Activated T-cell treated with anti-CD3 and anti-CD28 coated beads for 1 hour (primary cell): ENCODE measurements around the gene ZRANB2.

Experiments used
- DNase-seq: peaks from one replicate; pipeline ENCODE4 v3.0.0-alpha.2; 2020; ENCODE audit warnings: low read depth

ZRANB2 gene

GRCh38 chr1:71080739-71081696, at the start of gene ZRANB2:
TSS of gene ZRANB2 (minus strand) at chr1:71081035. CDS start at chr1:71080995, 40 bp downstream.
- DNase-seq: peak; percentile 83

DNA sequence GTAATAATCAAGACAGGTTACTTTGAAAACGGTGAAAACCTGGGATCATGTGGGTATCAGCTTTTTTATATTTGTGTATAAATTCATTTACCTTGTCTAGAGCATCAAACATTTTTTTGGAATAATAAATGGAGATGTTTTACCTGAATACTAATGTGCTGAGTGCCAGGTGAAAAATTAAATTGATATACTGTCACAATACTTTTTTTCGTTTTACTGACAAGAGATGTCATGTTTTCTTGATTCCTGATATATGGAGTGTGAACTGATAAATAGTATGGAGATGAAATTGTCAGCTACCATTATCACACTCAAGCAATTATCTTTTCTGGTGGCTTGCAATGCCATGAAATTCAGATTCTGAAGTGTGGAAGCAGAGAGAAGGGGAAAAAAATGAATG, 47.2 kb upstream of the ZRANB2 start:
- no peak for DNase-seq

GRCh38 chr1:71118086-71118485, 37.3 kb upstream of the ZRANB2 start:
- DNase-seq: no peak

DNA sequence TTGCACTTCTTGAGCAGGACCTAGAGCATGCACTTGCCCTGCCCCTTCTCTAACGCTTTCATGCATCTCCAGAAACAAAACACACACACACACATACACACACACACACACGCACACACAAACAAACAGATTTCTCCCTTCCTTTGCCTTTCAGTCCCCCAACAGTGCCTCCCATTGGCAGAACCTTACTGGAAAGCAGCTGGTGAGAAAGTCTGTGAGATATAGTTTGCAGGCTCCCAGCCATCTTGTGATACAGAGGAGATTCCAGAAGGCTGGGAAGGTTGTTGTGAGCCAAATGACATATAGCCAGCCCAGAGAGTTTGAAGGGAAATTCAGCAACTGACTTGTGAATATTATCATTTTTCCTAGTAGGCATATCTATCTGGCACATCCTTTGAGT, 35.9 kb upstream of the ZRANB2 start:
- DNase-seq: no peak

GRCh38 chr1:71106658-71107322, 26.0 kb upstream of the ZRANB2 start:
- no peak for DNase-seq

DNA sequence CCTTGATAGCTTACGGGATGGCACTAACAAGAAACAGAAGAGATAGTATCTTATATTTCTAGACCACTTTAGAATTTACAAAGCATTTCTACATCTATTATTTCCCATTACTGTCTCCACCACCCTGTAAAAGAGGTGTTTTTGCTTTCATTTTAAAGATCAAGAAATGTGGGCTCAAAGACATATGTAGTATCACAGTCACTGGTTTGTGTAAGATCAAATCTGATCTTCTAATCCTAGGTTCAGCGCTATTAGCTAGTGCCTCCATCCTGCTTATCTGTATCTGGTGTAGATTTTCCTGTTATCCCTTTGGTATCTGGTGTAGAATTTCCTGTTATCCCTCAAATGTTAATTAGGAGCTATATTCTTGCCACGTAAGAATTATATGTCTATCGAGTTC, 23.6 kb upstream of the ZRANB2 start:
- no peak for DNase-seq

DNA sequence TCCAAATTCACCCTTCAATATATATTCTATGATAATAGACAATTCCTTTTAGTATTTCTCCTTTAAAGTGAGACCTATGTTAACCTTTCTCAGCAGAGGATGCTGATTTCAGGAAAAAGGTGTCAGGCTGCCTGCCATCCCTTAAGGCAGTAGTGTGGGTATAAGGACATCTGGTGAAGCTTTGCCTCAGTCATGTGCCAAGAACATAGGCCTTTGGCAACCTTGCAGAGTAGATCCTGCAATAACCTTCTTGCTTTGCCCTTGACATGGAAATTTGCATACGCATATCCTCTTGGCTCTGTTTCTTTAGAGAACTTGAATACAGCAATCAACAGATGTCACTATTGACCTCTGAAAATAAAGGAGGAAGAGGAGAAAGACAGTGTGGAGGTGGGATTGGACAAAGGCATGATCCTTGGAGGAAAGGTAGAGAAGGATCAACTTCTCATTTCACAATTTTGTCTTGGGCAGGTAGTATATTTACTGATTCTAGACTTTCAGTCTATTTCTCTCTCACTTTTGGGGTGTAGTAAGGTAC, 21.1 kb upstream of the ZRANB2 start:
- DNase-seq: no peak

DNA sequence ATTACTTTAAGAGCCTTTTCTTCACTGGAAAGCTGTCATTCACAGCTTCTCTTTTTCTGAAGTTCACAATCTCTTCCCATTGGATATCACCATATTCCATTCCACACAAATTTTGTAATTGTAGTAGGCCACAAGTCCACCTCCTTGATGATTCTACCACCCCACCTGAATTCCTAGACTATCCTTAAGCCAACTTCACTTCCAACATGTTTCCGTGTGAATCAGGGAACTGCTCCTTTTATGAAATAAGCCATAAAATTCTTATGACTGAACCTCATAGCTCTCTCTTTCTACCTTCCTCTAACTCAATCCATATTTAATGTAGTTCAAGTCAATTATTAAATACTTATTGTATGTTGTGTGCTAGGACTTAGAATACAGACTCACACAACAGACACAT, 16.6 kb upstream of the ZRANB2 start:
- no peak for DNase-seq

DNA sequence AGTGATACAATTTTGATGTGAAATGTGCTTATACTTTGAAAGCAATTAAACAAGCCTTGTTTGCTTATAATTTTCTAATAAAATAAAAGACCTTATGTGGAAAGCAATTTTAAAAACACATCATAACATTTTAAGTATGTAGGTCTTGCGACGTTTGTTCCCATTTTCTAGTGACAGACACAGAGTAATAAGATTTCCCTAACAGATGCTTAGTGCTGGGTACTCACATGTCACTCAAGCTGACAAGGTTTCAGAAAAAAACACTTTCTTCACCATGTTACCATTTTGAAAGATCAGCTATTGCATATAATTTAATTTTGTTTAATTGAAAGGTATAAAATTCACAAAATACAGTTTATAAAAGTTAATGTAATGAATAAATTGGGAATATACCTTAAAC, 14.1 kb upstream of the ZRANB2 start:
- DNase-seq: no peak

- no peak for DNase-seq
Measured at GRCh38 chr1:71093938-71094337, 13.1 kb upstream of the ZRANB2 start.

GRCh38 chr1:71089536-71090270, 8.9 kb upstream of the ZRANB2 start:
- DNase-seq: no peak

GRCh38 chr1:71088645-71089287, 7.9 kb upstream of the ZRANB2 start:
- no peak for DNase-seq

DNA sequence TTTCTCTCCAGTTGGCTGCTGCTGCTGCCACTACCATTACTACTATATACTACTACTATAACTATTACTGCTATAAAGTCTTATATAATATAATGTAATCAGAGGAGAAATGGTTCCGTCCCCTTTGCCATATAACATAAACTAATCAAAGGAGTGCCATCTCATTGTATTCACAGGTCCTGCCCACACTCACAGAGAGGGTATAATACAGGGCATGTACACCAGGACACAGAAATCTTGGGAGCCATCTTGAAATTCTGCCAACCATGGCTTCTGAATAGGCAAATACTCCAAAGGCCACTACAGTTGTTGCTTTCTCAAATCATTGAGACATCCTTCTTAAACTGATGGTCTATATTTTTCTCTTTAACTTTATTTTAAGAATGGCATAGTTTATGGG, 6.9 kb upstream of the ZRANB2 start:
- no peak for DNase-seq

DNA sequence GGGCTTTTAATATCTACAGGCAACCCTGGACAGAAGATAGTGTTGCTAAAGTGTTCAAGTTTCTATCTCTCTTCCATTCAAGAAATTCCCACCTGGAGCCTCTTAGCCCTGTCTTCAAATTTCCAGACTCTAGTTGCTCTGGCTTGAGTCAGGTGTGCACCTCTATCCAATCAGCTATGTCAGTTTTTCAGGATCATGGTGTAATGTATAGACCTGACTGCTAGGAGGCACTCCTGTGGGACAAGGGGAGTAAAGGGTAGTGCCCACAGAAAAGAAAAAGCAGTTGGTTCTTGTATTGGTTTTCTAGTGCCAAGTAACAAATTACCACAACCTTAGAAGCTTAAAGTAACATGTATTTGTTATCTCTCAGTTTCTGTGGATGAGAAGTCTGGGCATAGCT, 6.2 kb upstream of the ZRANB2 start:
- DNase-seq: no peak

DNA sequence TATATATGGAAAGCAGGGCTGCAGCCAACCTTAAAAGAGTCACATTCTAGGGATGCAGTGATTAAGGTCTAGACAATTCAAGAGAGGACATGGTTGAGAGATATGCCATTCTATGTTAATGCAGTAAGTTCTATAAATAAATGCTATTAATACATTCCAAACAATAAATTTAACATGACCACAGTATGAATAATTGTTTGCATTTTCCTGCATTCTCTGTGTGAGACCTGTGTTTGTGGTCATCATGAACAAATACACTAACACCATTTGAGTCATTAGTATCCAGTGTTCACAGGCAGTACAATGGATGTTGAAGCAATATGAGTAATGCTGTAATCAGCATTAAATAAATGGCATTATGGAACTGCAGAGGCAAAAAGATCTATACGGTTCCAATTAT, 5.5 kb upstream of the ZRANB2 start:
- DNase-seq: no peak

DNA sequence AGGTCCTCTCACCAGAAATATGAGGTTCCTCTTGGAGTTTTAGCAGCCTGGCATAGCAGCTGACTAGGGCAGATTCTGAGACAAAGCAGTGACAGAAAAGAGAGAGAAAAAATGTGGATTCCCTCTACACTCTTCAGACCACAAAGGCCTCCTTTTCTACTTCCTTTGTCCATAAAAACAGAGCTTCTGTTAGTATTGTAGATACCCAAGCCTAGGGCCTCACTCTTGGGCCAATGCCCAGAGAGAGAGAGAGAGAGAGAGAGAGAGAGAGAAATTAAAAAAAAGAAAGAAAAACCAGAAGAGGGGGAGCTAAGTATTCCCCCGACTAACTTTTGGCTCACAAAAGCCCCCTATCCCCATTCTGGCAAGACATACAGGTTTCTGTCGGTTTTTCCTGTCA, 2.4 kb upstream of the ZRANB2 start:
- DNase-seq: no peak

DNA sequence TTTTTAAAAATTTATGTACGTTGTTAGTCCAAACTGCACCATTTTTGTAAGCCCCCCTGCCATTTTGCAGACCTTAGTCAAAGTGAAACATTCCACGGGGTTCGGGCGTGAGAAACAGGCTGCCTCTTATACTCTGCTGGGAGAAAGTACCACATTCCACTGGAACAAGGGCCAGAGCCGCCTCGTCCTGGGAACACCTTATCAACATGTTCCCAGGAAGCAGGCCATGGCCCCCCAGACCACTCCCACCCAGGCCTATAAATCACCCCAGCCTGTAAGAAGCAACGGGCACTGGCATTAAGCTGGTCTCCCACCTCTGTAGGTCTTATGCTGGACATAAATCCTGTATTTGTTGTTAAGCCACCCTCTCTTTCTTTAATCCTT, 854 bp upstream of the ZRANB2 start:
- peak; percentile 1 for DNase-seq

- peak; percentile 2 for DNase-seq
Measured at GRCh38 chr1:71080230-71080738, 551 bp downstream of the ZRANB2 start.

GRCh38 chr1:71074681-71075080, 6.2 kb downstream of the ZRANB2 start:
- DNase-seq: no peak

- DNase-seq: no peak
Measured at GRCh38 chr1:71072273-71072672, 8.6 kb downstream of the ZRANB2 start.

DNA sequence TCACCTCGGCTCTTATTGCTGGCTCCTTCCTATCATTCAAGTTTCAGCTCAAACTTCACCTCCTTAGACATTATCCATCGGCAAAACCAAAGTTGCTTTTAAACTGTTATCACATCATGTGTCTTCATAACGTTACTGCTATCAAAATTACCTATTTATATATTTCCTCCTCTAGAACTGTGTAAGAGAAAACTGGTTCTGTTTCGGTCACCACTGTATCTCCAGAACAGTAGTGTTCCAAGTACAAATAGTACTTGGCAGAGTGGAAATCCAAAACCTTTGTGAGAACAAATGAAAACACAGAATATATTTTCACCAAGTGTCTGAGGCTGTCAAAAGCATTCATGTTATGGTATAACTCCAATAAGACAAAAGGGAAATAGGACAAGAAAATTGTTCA, 9.1 kb downstream of the ZRANB2 start:
- no peak for DNase-seq
